ENCODE results near the gene PYDC1.

Gene PYDC1

GRCh38 chr16:31242206-31242605 lies 25.3 kb upstream of the PYDC1 start:
- TF ChIP-seq EZH2 (optimal IDR thresholded peaks at IDR 0.05; ENCODE audit: low read depth, low read length) (no peak), CTCF (IDR thresholded peaks at IDR 0.05; ENCODE audit: low read length) (no peak), EZH2phosphoT487 (IDR thresholded peaks at IDR 0.05; ENCODE audit: low read length) (no peak)
- peaks cover 6% of the 10 kb centered on the region; the same call in 1 of the 2 replicates for H3K27me3 ChIP-seq (replicated peaks; ENCODE audit: insufficient read depth, low read length)
- H3K27ac ChIP-seq (ENCODE audit: low read length), result no peak overlapping the region

GRCh38 chr16:31238041-31238440 lies 21.1 kb upstream of the PYDC1 start:
- Histone ChIP-seq H3K27ac (ENCODE audit: low read length) (no peak overlapping the region), H4K20me1 (ENCODE audit: insufficient read depth, low read length) (no peaks in the 10 kb centered on the region)

More at GRCh38 chr16:31242206-31242605, 25.3 kb upstream of the PYDC1 start:
- DNase-seq, result no peak
- no peaks in the 10 kb centered on the region for H4K20me1 ChIP-seq (ENCODE audit: insufficient read depth, low read length)
- H3F3A ChIP-seq (ENCODE audit: insufficient read depth, low read length), result no peaks in the 10 kb centered on the region
- no peak overlapping the region for H3K9ac ChIP-seq (ENCODE audit: low read length)
- no peaks in the 10 kb centered on the region for H3K4me1 ChIP-seq (ENCODE audit: low read length)
- no peaks in the 10 kb centered on the region for H3K9me2 ChIP-seq (replicated peaks; ENCODE audit: insufficient read depth, low read length)
- no peaks in the 10 kb centered on the region for H3K36me3 ChIP-seq (replicated peaks; ENCODE audit: insufficient read depth, low read length)
- no peaks in the 10 kb centered on the region for H3K79me2 ChIP-seq (ENCODE audit: low read length)
- H3K9me3 ChIP-seq (replicated peaks; ENCODE audit: insufficient read depth, low read length), result no peaks in the 10 kb centered on the region
- H3K4me2 ChIP-seq (ENCODE audit: low read depth, low read length), result no peak overlapping the region
- no peak overlapping the region for H2AFZ ChIP-seq (ENCODE audit: low read length)
- H3K4me3 ChIP-seq (ENCODE audit: low read length), result no peak overlapping the region

GRCh38 chr16:31229501-31229900 lies 12.6 kb upstream of the PYDC1 start:
- Histone ChIP-seq H3K4me1 (ENCODE audit: low read length) (no peaks in the 10 kb centered on the region), H3K9me2 (replicated peaks; ENCODE audit: insufficient read depth, low read length) (no peaks in the 10 kb centered on the region), H3K9me3 (replicated peaks; ENCODE audit: insufficient read depth, low read length) (no peaks in the 10 kb centered on the region), H3K36me3 (replicated peaks; ENCODE audit: insufficient read depth, low read length) (no peaks in the 10 kb centered on the region), H2AFZ (ENCODE audit: low read length) (no peak overlapping the region), H3K4me2 (ENCODE audit: low read depth, low read length) (no peak overlapping the region), H3K9ac (ENCODE audit: low read length) (no peak overlapping the region), H3F3A (ENCODE audit: insufficient read depth, low read length) (no peaks in the 10 kb centered on the region), H3K27ac (ENCODE audit: low read length) (no peak overlapping the region), H3K4me3 (ENCODE audit: low read length) (no peak overlapping the region), H4K20me1 (ENCODE audit: insufficient read depth, low read length) (no peaks in the 10 kb centered on the region), H3K27me3 (replicated peaks; ENCODE audit: insufficient read depth, low read length) (peaks cover 17% of the 10 kb centered on the region), H3K79me2 (ENCODE audit: low read length) (no peaks in the 10 kb centered on the region)
- DNase-seq, result no peak
- TF ChIP-seq EZH2 (optimal IDR thresholded peaks at IDR 0.05; ENCODE audit: low read depth, low read length) (no peak), EZH2phosphoT487 (IDR thresholded peaks at IDR 0.05; ENCODE audit: low read length) (no peak), CTCF (IDR thresholded peaks at IDR 0.05; ENCODE audit: low read length) (no peak)

More at GRCh38 chr16:31238041-31238440, 21.1 kb upstream of the PYDC1 start:
- H3K9me3 ChIP-seq (replicated peaks; ENCODE audit: insufficient read depth, low read length), result no peaks in the 10 kb centered on the region
- H3K27me3 ChIP-seq (replicated peaks; ENCODE audit: insufficient read depth, low read length), result peaks cover 6% of the 10 kb centered on the region; the same call in 1 of the 2 replicates
- no peak overlapping the region for H3K9ac ChIP-seq (ENCODE audit: low read length)
- H3K4me3 ChIP-seq (ENCODE audit: low read length), result no peak overlapping the region
- no peaks in the 10 kb centered on the region for H3K79me2 ChIP-seq (ENCODE audit: low read length)
- H3K4me2 ChIP-seq (ENCODE audit: low read depth, low read length), result no peak overlapping the region
- DNase-seq, result no peak
- no peaks in the 10 kb centered on the region for H3K9me2 ChIP-seq (replicated peaks; ENCODE audit: insufficient read depth, low read length)
- no peaks in the 10 kb centered on the region for H3F3A ChIP-seq (ENCODE audit: insufficient read depth, low read length)
- no peak for TF ChIP-seq CTCF (IDR thresholded peaks at IDR 0.05; ENCODE audit: low read length)
- no peak for TF ChIP-seq EZH2phosphoT487 (IDR thresholded peaks at IDR 0.05; ENCODE audit: low read length)
- TF ChIP-seq EZH2 (optimal IDR thresholded peaks at IDR 0.05; ENCODE audit: low read depth, low read length), result no peak
- H3K36me3 ChIP-seq (replicated peaks; ENCODE audit: insufficient read depth, low read length), result no peaks in the 10 kb centered on the region
- H2AFZ ChIP-seq (ENCODE audit: low read length), result no peak overlapping the region
- no peaks in the 10 kb centered on the region for H3K4me1 ChIP-seq (ENCODE audit: low read length)
